Measurements from ENCODE around the gene DARS2. TPM values are rescaled to one million over a fixed set of nuclear protein-coding genes. Genes with fewer than 3 reads are reported as not detected.

DARS2 gene
- total RNA-seq, 1 donor from 2014 or later: 13.5 TPM

DNA sequence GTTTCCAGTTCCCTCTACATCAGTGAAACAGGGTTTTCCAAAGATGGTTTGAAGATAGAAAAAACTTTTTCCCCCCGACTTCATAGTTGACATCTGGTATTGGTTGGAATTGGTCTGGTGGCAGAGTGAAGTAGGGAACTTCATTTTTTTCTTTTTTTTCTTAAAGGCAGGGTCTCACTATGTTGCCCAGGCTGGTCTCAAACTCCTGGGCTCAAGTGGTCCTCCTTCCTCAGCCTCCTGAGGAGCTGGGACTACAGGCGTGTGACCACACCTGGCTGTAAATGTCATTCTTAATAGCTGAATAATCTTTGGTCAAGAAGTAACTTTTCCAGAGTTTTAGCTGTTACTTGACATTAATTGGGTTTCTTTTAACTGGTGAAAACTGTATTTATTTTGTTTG is 65.4 kb downstream of the DARS2 start:
- ATAC-seq: no peak

DNA sequence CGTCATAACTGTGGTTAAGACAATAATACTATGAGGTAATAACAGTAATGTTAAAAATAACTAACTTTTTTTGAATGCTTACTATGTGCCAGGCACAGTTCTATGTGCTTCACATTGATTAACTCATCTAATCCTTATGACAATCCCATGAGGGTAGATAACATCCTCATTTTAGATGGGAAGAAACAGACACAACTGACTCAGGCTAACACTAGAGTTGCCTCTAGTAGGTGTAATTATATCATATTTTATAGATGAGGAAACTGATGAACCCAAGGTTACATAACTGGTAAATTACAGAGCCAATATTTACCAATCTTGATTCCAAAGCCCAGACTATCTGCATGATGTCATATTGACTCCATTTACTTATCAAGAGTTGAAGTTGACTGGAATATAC is 69.1 kb downstream of the DARS2 start:
- ATAC-seq: no peak

DNA sequence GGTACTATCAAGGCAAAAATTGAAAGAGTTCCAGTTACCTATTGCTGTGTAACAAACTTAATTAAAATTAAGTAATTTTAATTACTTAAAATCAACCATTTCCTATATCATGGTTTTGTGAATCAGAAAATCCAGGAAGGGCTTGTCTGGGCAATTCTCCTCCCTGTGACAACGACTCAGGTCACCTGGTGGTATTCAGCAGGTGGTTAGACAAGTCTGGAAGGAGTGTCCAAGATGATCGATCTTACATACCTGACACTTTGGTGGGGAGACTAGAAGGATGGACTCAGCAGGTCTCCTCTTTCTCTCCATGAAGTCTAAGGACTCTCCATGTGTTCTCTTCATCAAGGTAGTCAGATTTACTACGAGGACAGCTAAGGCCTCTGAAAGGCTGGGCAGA is 69.7 kb downstream of the DARS2 start:
- ATAC-seq: peak; percentile 60

DNA sequence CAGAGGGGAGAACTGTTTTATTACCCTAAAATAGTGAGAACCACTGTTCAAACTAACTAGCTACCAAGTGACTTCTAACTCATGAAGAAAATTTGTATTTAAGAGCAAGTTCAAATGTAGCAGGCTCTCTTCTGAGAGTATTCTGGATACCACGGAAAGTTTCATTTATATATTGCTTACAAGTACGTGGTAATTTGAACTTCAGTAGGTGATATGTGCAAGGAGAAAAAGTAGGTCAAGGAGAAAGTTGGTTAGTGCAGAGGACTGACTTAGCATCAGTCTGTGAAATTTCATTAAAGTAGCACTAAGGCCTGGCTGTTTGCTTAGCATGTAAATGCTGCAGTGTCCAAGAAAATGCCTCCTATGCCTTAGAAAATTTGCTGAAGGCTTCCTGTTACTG is 76.0 kb downstream of the DARS2 start:
- ATAC-seq: no peak

DNA sequence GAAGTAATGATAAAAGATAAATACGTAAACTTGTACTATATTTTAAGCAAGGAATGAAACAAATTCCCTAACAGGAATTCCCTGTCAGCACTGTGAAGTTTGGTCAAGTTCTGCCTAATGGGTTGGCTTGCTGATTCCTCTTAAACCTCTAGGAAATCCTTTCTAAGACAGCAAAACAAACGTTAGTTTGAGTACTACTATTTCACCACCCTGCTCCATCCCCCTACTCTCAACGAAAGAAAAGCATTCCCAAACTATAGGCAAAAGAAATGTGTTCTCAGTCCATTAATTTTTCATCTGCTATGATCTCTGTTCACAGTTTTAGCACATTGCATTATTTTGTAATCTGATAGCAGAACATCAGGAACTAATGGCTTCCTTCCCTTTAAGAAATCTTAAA is 76.5 kb downstream of the DARS2 start:
- no peak for ATAC-seq

DNA sequence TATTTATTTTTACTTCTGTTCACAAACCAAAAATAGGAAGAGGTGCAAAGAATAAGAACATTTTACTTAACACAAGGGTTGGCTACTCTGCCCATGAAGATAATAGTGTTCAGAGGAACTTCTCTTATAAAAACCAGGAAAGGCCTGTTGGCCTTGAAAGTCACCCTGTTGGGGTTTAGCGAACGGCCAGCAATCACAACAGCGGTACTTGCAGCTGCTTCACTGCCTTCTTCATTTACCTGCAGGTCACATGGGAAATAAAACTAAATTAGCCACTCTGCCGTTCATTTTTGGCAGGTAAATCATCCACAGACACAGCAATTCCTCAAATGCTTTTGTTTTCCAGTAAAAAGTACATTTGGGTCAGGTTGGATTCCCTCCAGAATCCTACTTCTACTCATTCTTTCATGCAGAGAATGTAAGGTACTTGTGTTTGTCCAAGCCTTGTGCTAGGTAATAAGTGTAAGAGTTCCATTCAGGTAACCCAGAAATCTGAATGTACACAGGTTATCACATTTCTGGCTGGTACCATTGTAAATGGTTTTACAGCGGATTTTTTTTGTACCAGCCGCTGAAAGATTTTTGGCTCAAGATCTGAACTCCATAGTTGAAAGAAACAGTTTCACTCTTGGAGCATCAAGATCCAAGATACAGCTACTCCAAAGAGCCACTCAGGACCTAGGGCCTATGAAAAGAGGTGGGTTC is 79.5 kb downstream of the DARS2 start:
- ATAC-seq: no peak

Other genes starting within 250 kb of the DARS2 start
- gene SLC9C2, start 221.6 kb upstream of the DARS2 start, total RNA-seq: 0.12 TPM
- gene TEX50, start 189.3 kb upstream of the DARS2 start, total RNA-seq: not detected
- not detected for gene ANKRD45, start 154.8 kb upstream of the DARS2 start, total RNA-seq
- gene KLHL20, start 109.7 kb upstream of the DARS2 start, total RNA-seq: 11.8 TPM
- gene CENPL, start 210 bp downstream of the DARS2 start, total RNA-seq: 7.2 TPM
- gene GAS5, start 43.3 kb downstream of the DARS2 start, total RNA-seq: 347 TPM
- gene ZBTB37, start 43.7 kb downstream of the DARS2 start, total RNA-seq: 5.0 TPM
- gene SERPINC1, start 92.7 kb downstream of the DARS2 start, total RNA-seq: 0.32 TPM
- 25.1 TPM for gene RC3H1, start 197.7 kb downstream of the DARS2 start, total RNA-seq